GM18507 (cell line): ENCODE measurements around the gene ASIC4.

Source experiments
- DNase-seq: peaks from one replicate; pipeline ENCODE4 v3.0.0; 2011; ENCODE audit warnings: low read depth; ENCODE audit not compliant: insufficient read length; ENCODE audit errors: extremely low spot score
- FAIRE-seq: peaks from 2 replicates; lab custom pipeline; 2011; peaks lifted over from hg19 to GRCh38; lab: Jason Lieb, UNC

The ASIC4 gene

GRCh38 chr2:219496247-219496824 is 17.9 kb upstream of the ASIC4 start:
- DNase-seq (no peak), FAIRE-seq (no peak)

GRCh38 chr2:219496825-219497494 is 17.3 kb upstream of the ASIC4 start:
- DNase-seq (no peak), FAIRE-seq (no peak)

GRCh38 chr2:219497495-219498279 is 16.6 kb upstream of the ASIC4 start:
- FAIRE-seq (no peak), DNase-seq (no peak)

- FAIRE-seq, result peak; percentile 98
- DNase-seq, result peak; percentile 96
These were observed 15.8 kb upstream of the ASIC4 start, which contains the start of gene GMPPA for GRCh38 chr2:219498280-219499057. GMPPA (plus strand) TSS chr2:219498891; CDS start chr2:219499976, 1,085 bp downstream.

GRCh38 chr2:219499058-219499307 is 15.3 kb upstream of the ASIC4 start:
- DNase-seq (no peak), FAIRE-seq (no peak)

GRCh38 chr2:219499555-219499954 is 14.7 kb upstream of the ASIC4 start:
- DNase-seq (no peak), FAIRE-seq (no peak)

GRCh38 chr2:219500135-219500534 is 14.1 kb upstream of the ASIC4 start:
- DNase-seq, result no peak
- FAIRE-seq, result no peak

- FAIRE-seq, result no peak
These were observed 12.4 kb upstream of the ASIC4 start for GRCh38 chr2:219501849-219502248.

GRCh38 chr2:219502618-219503017 is 11.7 kb upstream of the ASIC4 start:
- no peak for DNase-seq
- no peak for FAIRE-seq

More at GRCh38 chr2:219501849-219502248, 12.4 kb upstream of the ASIC4 start:
- DNase-seq, result no peak

- DNase-seq (no peak), FAIRE-seq (no peak)
These were observed 8.7 kb upstream of the ASIC4 start for GRCh38 chr2:219505585-219505984.

GRCh38 chr2:219506153-219506801 is 8.0 kb upstream of the ASIC4 start:
- no peak for DNase-seq
- FAIRE-seq, result no peak

GRCh38 chr2:219506802-219507526 is 7.3 kb upstream of the ASIC4 start:
- FAIRE-seq (no peak), DNase-seq (no peak)

GRCh38 chr2:219507581-219508443 is 6.5 kb upstream of the ASIC4 start:
- FAIRE-seq, result no peak
- DNase-seq, result no peak

GRCh38 chr2:219508444-219508734 is 5.9 kb upstream of the ASIC4 start:
- DNase-seq (no peak), FAIRE-seq (no peak)

GRCh38 chr2:219508971-219509779 is 5.1 kb upstream of the ASIC4 start:
- FAIRE-seq, result no peak

GRCh38 chr2:219509780-219510511 is 4.3 kb upstream of the ASIC4 start:
- peak; percentile 68 for FAIRE-seq
- no peak for DNase-seq

More at GRCh38 chr2:219508971-219509779, 5.1 kb upstream of the ASIC4 start:
- no peak for DNase-seq
